GM23338 (cell line): ENCODE measurements around the gene ORM1. TPM values are rescaled to one million over a fixed set of nuclear protein-coding genes. Genes with fewer than 3 reads are reported as not detected.

Source experiments
- CREB1 ChIP-seq: fragments of 250-450 bp; sonication (Bioruptor Pico); IDR thresholded peaks from 2 replicates; pipeline ENCODE4 v1.5.0; 2020; ENCODE audit warnings: low read depth, mild to moderate bottlenecking, moderate library complexity
- ETS1 ChIP-seq: IDR thresholded peaks from 2 replicates; pipeline ENCODE4 v1.6.1; 2016; ENCODE audit warnings: antibody characterized with exemption
- EZH2 ChIP-seq: fragments of 200-600 bp; sonication (generic); IDR thresholded peaks from one replicate; pipeline ENCODE4 v1.8.0; 2017; ENCODE audit warnings: antibody characterized with exemption, mild to moderate bottlenecking, low read depth; ENCODE audit not compliant: unreplicated experiment
- JUNB ChIP-seq: IDR thresholded peaks from one replicate; pipeline ENCODE4 v1.6.1; 2016; ENCODE audit warnings: antibody characterized with exemption; ENCODE audit not compliant: unreplicated experiment
- NANOG ChIP-seq: IDR thresholded peaks from 2 replicates; pipeline ENCODE4 v1.6.1; 2016; ENCODE audit warnings: antibody characterized with exemption, borderline replicate concordance
- REST ChIP-seq: IDR thresholded peaks from one replicate; pipeline ENCODE4 v1.6.1; 2018; ENCODE audit warnings: antibody characterized with exemption; ENCODE audit not compliant: unreplicated experiment
- STAT1 ChIP-seq: IDR thresholded peaks from one replicate; pipeline ENCODE4 v1.6.1; 2016; ENCODE audit warnings: antibody characterized with exemption; ENCODE audit not compliant: unreplicated experiment
- ZNF114 ChIP-seq: fragments of 250-450 bp; sonication (Bioruptor Pico); IDR thresholded peaks from 2 replicates; pipeline ENCODE4 v1.5.0; 2020; ENCODE audit warnings: mild to moderate bottlenecking, moderate library complexity
- ZNF462 ChIP-seq: fragments of 250-450 bp; sonication (Bioruptor Pico); IDR thresholded peaks from 2 replicates; pipeline ENCODE4 v1.5.0; 2020; ENCODE audit warnings: mild to moderate bottlenecking, moderate library complexity
- polyA plus RNA-seq: library from polyadenylated mRNA; unstranded; fragments of >200 nt; fragmentation: Nextera tagmentation; extraction: Ambion mirVana; gene quantifications from 2 replicates; pipeline ENCODE4 v1.2.1, GENCODE V29; 2016
- total RNA-seq: library from RNA; depleted of rRNA; stranded (reverse); fragments of >200 nt; shearing (Covaris generic); gene quantifications from 2 replicates; pipeline ENCODE4 v1.2.3, GENCODE V29; 2014

The ORM1 gene
- total and polyA plus RNA-seq, 2 experiments from 2014 or later, result not detected

DNA sequence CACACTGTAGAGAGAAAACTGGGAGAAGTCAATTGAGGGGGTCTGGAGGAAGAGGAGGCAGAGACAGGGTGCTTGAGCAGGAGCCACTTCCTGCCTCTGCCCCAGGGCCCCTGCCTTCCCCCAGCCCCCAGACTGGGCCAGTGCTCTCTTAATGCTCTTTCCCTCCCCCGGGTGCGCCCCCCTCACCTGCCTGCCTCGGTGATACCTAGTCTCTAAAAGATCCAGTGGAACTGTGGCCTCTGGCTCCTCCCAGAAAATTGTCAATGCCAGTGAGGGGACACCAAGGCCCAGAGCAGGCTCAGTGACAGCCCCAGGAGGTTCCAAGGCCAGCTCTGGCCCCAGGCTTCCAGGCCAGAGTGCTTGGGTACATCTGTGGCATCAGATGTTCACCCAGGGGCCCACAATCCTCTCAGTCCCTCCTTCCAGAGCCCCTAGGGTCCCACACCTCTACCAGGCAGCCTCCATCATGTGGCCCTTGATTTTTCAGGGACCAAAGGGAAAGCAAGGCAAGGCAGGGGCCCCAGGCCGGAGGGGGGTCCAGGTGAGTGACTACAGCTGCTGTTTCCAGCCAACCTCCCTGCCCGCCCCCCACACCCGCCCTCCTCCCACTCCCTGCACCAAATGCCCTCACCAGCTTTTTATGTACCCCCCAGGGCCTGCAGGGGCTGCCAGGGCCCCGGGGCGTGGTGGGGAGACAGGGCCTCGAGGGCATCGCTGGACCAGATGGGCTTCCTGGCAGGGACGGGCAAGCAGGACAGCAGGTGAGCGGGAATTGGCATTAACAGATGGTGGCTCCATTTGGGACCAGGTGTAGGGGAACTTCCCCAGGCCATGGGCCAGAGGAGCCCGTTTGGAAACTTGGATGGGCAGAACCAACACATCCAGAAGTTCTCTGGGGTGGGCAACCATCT lies 33.1 kb upstream of the ORM1 start (continued):
- no peak for TF ChIP-seq ZNF462 (CRISPR knock-in tag)
- no peak for TF ChIP-seq REST
- no peak for TF ChIP-seq STAT1
- no peak for TF ChIP-seq EZH2
- no peak for TF ChIP-seq ETS1
- TF ChIP-seq JUNB, result no peak
- no peak for TF ChIP-seq CREB1 (CRISPR knock-in tag)
- TF ChIP-seq NANOG, result no peak
- TF ChIP-seq ZNF114 (CRISPR knock-in tag), result no peak
